IMR-90 (cell line): ENCODE data around the gene SLC22A14.

ENCODE experiments used
- CEBPB ChIP-seq: IDR thresholded peaks from 2 replicates; pipeline ENCODE4 v1.6.1; 2012; ENCODE audit warnings: low read depth, low read length, improper control_type of control experiment
- MAFK ChIP-seq: IDR thresholded peaks from 2 replicates; pipeline ENCODE4 v1.6.1; 2012; ENCODE audit warnings: low read depth, low read length, improper control_type of control experiment
- TF ChIP-seq, protein P1 (sequence below): conservative IDR thresholded peaks from 2 replicates; pipeline ENCODE4 v1.5.1; 2012; ENCODE audit warnings: mild to moderate bottlenecking, low read depth, low read length, improper control_type of control experiment
- TF ChIP-seq, protein P2 (sequence below): fragments of 150-350 bp; IDR thresholded peaks from 2 replicates; pipeline ENCODE4 v1.6.1; 2016; ENCODE audit warnings: low read depth, mild to moderate bottlenecking, low read length, moderate library complexity, borderline replicate concordance

DNA sequence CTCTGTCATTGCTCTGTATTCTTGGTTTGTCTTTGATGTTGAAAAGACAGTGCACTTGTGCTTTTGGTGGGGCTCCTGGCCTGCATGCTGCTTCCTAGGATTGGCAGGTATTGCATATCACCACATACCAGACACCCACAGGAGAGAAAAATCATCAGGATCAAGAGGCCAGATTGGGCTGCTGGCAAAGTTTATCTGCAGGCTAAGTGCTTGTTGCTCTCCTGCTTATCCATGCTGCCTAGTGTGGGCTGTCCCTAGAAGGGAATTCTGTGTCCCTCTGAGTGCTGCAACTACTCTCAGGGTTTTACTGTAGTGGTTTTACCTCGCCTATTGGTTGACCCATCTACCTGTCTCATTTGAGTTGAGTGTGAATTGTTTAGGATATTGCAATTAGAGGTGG is 17.3 kb upstream of the SLC22A14 start:
- TF ChIP-seq, protein P1, sequence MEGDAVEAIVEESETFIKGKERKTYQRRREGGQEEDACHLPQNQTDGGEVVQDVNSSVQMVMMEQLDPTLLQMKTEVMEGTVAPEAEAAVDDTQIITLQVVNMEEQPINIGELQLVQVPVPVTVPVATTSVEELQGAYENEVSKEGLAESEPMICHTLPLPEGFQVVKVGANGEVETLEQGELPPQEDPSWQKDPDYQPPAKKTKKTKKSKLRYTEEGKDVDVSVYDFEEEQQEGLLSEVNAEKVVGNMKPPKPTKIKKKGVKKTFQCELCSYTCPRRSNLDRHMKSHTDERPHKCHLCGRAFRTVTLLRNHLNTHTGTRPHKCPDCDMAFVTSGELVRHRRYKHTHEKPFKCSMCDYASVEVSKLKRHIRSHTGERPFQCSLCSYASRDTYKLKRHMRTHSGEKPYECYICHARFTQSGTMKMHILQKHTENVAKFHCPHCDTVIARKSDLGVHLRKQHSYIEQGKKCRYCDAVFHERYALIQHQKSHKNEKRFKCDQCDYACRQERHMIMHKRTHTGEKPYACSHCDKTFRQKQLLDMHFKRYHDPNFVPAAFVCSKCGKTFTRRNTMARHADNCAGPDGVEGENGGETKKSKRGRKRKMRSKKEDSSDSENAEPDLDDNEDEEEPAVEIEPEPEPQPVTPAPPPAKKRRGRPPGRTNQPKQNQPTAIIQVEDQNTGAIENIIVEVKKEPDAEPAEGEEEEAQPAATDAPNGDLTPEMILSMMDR, result no peak
- TF ChIP-seq MAFK (no peak), CEBPB (no peak)
- TF ChIP-seq, protein P2, sequence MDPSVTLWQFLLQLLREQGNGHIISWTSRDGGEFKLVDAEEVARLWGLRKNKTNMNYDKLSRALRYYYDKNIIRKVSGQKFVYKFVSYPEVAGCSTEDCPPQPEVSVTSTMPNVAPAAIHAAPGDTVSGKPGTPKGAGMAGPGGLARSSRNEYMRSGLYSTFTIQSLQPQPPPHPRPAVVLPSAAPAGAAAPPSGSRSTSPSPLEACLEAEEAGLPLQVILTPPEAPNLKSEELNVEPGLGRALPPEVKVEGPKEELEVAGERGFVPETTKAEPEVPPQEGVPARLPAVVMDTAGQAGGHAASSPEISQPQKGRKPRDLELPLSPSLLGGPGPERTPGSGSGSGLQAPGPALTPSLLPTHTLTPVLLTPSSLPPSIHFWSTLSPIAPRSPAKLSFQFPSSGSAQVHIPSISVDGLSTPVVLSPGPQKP, result no peak
